GDM1 (cell line): ENCODE results near the gene UBE2QL1.

ENCODE experiments used
- DNase-seq: peaks from one replicate; lab custom pipeline; 2025; lab: John Stamatoyannopoulos, UW

Gene UBE2QL1

GRCh38 chr5:6448622-6449464, at the start of gene UBE2QL1:
Gene UBE2QL1, plus strand, starts transcription at chr5:6448859. Its CDS starts 35 bp downstream, at chr5:6448894.
- DNase-seq: no peak

DNA sequence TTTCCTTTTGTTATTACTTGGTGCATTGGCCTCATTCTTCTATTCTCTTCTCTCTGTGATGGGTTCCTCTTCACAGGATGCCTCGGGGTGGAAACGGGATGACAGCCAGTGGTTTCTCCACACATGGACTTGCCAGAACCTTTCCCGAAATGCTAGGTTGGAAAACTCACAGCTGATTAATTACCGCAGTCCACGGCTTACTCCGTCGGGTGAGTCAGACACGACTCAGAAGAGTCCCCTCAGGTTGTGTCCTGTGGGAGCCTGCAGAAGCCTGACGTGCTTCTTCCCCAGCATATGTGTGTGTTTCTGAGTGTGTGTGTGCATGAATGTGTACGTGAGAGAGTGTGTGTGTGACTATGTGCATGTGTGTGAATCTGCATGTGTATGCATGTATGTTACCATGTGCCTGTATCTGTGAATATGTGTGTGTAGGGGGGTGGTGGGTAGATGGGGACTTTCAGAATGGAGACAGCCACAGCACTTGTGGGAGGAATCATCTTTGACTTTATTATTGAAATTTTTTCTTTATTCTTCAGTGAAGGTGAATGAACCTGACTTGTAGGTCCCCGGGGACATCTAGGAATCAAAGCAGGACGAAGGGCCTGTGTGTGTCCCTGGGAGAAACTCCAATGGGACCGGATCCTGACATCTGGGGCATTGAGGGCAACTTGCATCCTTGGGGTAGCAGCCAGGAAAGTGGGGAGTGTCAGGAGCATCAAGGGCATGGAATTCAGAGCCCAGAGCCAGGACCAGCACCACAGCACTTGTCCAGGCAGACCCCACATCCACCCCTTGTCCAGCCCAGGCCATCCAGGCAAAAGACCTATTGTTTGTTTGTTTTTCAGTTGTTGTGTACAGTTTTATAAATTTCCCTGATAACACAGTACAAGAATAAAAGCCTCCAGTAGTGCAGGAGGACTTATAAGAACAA, 48.4 kb upstream of the UBE2QL1 start:
- no peak for DNase-seq

DNA sequence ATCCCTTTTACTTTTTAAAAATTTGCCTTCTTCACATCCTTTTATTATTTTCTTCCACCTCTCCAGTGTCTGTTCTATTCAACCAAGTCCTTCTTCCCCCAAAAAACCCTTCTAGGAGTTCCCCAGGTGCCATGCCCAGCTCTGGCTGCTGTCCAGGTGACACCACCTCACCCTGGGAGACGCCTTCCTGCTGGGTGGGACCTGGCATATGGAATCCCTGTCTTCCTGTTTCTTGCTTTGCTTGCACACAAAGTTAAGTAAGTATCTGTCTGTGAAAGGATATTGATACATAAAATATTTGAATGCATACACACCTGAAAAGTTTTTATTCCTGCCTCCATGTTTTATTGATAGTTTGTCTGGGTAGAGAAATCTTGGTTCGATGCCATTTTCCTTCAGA, 47.2 kb upstream of the UBE2QL1 start:
- no peak for DNase-seq

DNA sequence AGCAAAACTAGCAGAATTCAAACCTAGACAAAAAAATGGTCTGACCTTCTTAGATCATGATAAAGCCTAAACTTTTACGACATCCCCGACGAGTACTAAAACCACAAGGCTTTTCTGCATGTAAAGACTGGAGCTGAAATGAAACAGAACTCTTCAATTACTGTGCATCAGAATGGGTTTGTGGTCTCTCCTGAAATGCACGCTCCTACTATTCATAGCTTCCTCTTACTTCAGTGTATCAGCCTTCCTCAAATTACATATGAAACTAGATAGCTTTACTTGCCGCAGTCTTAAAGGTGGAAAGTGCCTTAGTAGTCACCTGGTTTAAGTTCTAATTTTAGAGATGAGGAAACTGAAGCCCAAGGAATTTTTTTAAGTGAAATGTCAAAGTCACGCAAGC, 45.7 kb upstream of the UBE2QL1 start:
- DNase-seq: no peak

- no peak for DNase-seq
Measured at GRCh38 chr5:6403416-6403815, 45.2 kb upstream of the UBE2QL1 start.

DNA sequence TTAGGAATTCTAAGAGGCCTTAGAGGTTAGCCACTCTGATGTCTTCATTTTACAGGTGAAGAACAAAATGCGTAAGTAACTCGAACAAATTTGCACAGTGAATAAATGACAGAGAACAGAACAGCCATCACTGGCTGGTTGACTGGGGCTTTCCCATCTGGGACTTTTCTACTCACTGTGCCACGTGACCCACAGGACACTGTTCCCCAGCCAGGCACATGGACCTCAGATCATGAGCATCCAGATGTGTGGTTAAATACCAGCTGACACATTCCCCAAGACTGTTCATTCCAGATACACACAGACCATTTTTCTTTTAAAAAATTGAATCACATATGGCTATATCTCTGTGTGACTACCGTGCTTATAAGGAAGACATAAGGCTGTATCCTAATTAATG, 44.5 kb upstream of the UBE2QL1 start:
- DNase-seq: no peak

DNA sequence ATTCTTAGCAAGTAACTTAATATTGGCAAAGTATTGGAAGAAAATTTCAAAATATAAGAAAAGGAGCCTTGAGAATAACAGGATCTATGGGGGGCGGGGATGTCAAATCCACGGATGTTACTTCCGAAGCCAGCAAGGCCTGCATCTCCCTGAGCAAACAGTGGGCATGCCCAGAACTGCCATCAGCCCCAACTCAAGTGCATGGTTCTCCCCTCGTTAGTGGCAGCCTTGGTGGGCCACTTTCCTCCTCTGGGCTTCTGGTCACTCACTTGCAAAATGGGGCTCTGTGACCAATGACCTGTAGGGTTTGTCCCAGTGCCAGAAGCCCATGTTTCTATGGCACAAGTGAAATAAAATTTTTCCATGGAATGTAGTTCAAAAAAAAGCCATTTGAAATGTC, 43.1 kb upstream of the UBE2QL1 start:
- DNase-seq: no peak

DNA sequence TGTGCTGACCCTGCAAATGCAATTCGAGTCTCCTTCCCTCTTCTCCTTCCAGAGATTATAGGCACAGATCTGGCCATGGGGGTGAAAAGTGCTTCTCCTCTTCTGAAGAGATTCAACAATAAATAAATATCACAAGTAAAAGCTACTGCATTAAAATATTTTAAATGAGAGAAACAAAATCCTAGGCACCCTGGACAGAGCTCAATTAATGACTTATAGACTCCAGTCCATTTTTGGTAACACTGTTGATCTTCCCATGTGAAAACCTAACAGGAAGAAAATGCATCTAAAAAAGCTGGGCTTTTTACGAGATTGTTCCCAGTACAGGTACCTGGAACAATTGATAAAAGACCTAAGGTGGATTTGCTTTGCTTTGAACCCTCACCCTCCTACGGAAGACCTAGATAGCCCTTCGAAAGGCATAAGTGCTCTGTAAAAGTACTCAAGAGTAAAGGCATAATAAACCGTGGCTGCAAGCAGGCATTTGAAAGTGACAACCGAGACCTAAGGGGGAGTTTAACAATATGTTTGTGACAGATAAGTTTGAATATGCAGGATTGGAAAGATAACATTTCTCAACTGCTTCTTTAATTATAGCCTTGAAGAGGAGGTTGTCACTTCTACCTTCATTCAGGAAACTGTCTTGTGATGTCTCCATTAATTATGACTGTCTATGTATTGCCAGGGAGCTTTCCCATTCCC, 41.0 kb upstream of the UBE2QL1 start:
- DNase-seq: no peak

DNA sequence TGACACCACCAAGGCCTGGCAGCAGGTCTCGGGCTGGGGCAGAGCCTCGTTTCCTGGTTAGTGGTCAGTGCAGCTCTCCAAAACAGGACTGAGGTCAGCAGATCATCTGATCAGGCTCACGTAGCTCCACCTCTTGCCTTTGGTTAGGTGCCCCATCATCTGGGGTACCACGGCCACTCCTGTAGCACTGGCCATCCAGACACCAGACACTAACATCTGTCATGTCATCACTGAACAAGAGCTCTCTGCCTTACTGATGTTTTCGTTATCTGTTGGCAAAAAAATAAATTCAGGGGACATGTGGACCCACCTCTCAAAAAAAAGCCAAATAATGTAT, 40.4 kb upstream of the UBE2QL1 start:
- DNase-seq: no peak

GRCh38 chr5:6408627-6409446, 39.8 kb upstream of the UBE2QL1 start:
- no peak for DNase-seq

- DNase-seq: no peak
Measured at GRCh38 chr5:6410421-6410820, 38.2 kb upstream of the UBE2QL1 start.

GRCh38 chr5:6411141-6411540, 37.5 kb upstream of the UBE2QL1 start:
- DNase-seq: no peak

DNA sequence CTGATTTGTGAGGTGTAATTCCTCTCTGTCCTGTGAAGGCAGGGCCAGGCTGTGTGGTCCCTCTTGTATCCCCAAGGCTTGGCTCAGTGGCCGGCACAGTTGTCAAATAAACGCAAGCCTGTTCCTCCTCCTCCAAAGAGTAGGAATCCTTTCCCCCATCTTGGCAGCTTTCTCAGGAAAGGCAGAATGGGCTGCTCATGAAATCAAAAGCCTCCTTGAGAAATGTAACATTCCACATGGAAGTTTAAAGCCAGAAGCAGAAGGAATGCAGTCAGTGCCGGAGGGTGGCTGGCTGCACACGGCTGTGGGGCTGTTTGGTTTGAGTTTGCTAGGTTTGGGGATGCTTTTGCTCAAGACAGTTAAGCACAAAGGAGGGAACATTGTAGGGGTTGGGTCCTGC, 35.8 kb upstream of the UBE2QL1 start:
- no peak for DNase-seq

DNA sequence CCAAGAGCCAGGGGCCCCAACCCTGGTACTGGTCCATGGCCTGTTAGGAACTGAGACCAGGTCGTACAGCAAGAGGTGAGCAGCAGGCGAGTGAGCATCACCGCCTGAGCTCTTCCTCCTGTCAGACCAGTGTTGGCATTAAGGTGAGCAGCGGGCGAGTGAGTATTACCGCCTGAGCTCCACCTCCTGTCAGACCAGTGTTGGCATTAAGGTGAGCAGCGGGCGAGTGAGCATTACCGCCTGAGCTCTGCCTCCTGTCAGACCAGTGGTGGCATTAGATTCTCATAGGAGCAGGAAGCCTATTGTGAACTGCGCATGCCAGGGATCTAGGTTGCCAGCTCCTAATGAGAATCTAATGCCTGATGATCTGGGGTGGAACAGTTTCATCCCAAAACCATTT, 31.0 kb upstream of the UBE2QL1 start:
- no peak for DNase-seq

- DNase-seq: no peak
Measured at GRCh38 chr5:6418679-6419276, 29.9 kb upstream of the UBE2QL1 start.

DNA sequence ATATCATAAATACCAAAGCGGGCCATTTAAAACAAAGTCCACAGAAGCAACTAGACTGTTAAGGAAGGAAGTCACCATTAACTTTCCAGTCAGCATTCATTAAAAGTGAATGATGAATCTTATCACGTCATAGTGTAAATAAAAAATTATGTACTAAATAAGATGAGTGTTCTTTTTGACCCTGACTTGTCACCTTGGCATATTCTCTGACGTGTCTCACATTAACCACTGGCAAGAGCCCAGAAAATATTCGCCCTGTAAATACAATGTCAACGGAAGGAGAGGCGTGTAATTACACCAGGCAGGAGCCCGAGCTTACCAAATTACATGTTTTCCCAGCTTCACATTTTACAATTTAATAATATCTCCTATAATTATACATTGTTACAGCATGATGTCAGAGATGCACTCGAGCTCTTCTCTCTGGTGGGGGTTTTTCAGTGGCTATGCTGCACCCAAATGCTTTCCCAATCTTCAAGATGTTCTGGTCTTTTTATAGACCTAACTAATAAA, 29.3 kb upstream of the UBE2QL1 start:
- DNase-seq: no peak

GRCh38 chr5:6423327-6424109, 25.1 kb upstream of the UBE2QL1 start:
- no peak for DNase-seq

DNA sequence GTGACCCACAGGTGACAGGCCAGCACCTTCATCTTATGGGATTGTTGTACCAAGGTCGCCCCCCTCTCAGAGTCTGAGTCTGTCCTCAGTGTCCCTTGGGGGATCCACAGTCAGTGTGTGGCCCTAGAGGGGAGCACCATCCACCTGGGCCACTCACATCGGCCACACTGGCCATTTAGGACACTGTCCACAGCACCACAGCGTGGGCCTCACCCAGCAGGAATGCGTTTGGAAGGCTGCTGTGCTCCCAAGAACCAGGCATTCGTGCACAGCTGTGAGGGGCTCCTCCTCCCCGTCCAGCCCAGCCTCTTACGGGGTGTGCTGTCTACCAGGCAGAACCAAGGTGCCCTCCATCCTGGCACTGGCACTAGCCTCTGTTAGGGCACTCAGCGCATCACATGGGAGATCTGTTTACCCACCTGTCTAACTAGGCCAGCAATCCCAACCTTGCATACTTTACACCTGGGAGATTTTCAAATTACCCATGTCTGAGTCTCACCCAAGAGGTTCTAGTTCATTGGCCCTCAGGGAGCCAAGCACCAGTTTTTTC, 24.5 kb upstream of the UBE2QL1 start:
- no peak for DNase-seq

DNA sequence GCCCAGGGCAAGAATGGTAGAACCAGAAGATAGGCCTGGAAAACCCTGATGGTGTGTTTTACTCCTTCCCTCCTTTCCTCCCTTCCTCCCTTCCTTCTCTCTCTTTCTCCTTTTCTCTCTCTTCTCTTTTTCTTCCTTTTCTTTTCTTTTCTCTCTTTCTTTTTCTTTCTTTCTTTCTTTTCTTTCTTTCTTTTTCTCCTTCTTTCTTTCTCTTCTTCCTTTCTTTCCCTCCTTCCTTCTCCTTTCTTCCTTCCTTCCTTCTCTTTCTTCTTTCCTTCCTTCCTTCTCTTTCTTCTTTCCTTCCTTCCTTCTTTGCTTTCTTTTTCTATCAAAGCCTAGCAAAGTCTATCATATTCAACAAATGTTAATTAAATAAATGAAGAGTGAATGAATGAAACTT, 24.0 kb upstream of the UBE2QL1 start:
- no peak for DNase-seq

- no peak for DNase-seq
Measured at GRCh38 chr5:6427694-6428093, 21.0 kb upstream of the UBE2QL1 start.
